ENCODE data around the gene CTNNA3. TPM values are rescaled to one million over a fixed set of nuclear protein-coding genes. Genes with fewer than 3 reads are reported as not detected.
"Not testable (repeated sequence)": the region's sequence is repeated elsewhere in the genome, so short reads cannot be mapped to it uniquely, and the experiment has no call there.

The CTNNA3 gene
- total and polyA plus RNA-seq, 7 donors, result under 0.01 to 4.6 (median 2.4) TPM; not detected in 1

- no peak for DNase-seq
- no peaks in the 10 kb centered on the region for H3K27me3 ChIP-seq
- H3K9me3 ChIP-seq, result peaks cover 0 to 4% (median 2%) of the 10 kb centered on the region in 4 donors
- intact Hi-C loops (cut with DNase I), result no loop called here
- TF ChIP-seq CTCF (IDR thresholded peaks at IDR 0.05), result no peak
- no peak for TF ChIP-seq POLR2AphosphoS5 (IDR thresholded peaks at IDR 0.05)
- no peak for TF ChIP-seq EP300 (IDR thresholded peaks at IDR 0.05)
- TF ChIP-seq POLR2A (IDR thresholded peaks at IDR 0.05), result no peak
- no peak overlapping the region for H3K4me3 ChIP-seq
- no peak overlapping the region for H3K27ac ChIP-seq
- 85 to 86% methylated on average over 2 of the region's 2 CpGs for WGBS, 2 donors
- no peaks in the 10 kb centered on the region for H3K4me1 ChIP-seq
- H3K36me3 ChIP-seq, result no peaks in the 10 kb centered on the region
Observed at GRCh38 chr10:67587771-67588170, 108.2 kb downstream of the CTNNA3 start.

- 68 to 85% methylated on average over 1 of the region's 1 CpG for WGBS, 2 donors
- intact Hi-C loops (cut with DNase I), result no loop called here
- H3K4me1 ChIP-seq, result peaks cover 0 to 6% (median 0%) of the 10 kb centered on the region in 4 donors
Observed at GRCh38 chr10:67575532-67575931, 120.5 kb downstream of the CTNNA3 start.

GRCh38 chr10:67573484-67573883, 122.5 kb downstream of the CTNNA3 start:
- Histone ChIP-seq H3K36me3 (no peaks in the 10 kb centered on the region), H3K9me3 (no peaks in the 10 kb centered on the region), H3K4me3 (no peak overlapping the region), H3K27ac (no peak overlapping the region), H3K27me3 (no peaks in the 10 kb centered on the region), H3K4me1 (peaks cover 0 to 6% (median 0%) of the 10 kb centered on the region in 4 donors)
- 83 to 91% methylated on average over 1 of the region's 1 CpG for WGBS, 2 donors
- TF ChIP-seq POLR2A (IDR thresholded peaks at IDR 0.05) (no peak), CTCF (IDR thresholded peaks at IDR 0.05) (no peak), EP300 (IDR thresholded peaks at IDR 0.05) (no peak), POLR2AphosphoS5 (IDR thresholded peaks at IDR 0.05) (no peak)
- DNase-seq, result no peak
- intact Hi-C loops (cut with DNase I), result no loop called here

More at GRCh38 chr10:67575532-67575931, 120.5 kb downstream of the CTNNA3 start:
- no peaks in the 10 kb centered on the region for H3K36me3 ChIP-seq
- H3K27me3 ChIP-seq, result no peaks in the 10 kb centered on the region
- H3K9me3 ChIP-seq, result no peaks in the 10 kb centered on the region
- H3K4me3 ChIP-seq, result no peak overlapping the region
- DNase-seq, result no peak
- no peak overlapping the region for H3K27ac ChIP-seq
- no peak for TF ChIP-seq POLR2AphosphoS5 (IDR thresholded peaks at IDR 0.05)

GRCh38 chr10:67571503-67571902, 124.5 kb downstream of the CTNNA3 start:
- intact Hi-C loops (cut with DNase I), result no loop called here
- no peaks in the 10 kb centered on the region for H3K27me3 ChIP-seq
- TF ChIP-seq POLR2A (IDR thresholded peaks at IDR 0.05) (no peak), POLR2AphosphoS5 (IDR thresholded peaks at IDR 0.05) (no peak), CTCF (IDR thresholded peaks at IDR 0.05) (no peak), EP300 (IDR thresholded peaks at IDR 0.05) (no peak)
- no peak for DNase-seq
- no peak overlapping the region for H3K27ac ChIP-seq
- no peak overlapping the region for H3K4me3 ChIP-seq
- H3K9me3 ChIP-seq, result no peaks in the 10 kb centered on the region
- 74 to 86% methylated on average over 5 of the region's 5 CpGs for WGBS, 2 donors
- H3K36me3 ChIP-seq, result no peaks in the 10 kb centered on the region
- H3K4me1 ChIP-seq, result peaks cover 0 to 6% (median 0%) of the 10 kb centered on the region in 4 donors

- WGBS, 2 donors, result 95 to 96% methylated on average over 14 of the region's 14 CpGs
- H3K4me3 ChIP-seq; H3K9me3 ChIP-seq; H3K36me3 ChIP-seq; DNase-seq; H3K27ac ChIP-seq; intact Hi-C loops (cut with DNase I); H3K27me3 ChIP-seq; H3K4me1 ChIP-seq: not testable (repeated sequence)
Observed at GRCh38 chr10:67558311-67558710, 137.7 kb downstream of the CTNNA3 start.

- H3K36me3 ChIP-seq, result no peaks in the 10 kb centered on the region
- 58 to 79% methylated on average over 3 of the region's 3 CpGs for WGBS, 2 donors
- intact Hi-C loops (cut with DNase I), result no loop called here
- H3K4me3 ChIP-seq, result no peak overlapping the region
- no peak for DNase-seq
- H3K9me3 ChIP-seq, result no peaks in the 10 kb centered on the region
- peaks cover 0 to 16% (median 4%) of the 10 kb centered on the region in 4 donors for H3K4me1 ChIP-seq
- TF ChIP-seq POLR2AphosphoS5 (IDR thresholded peaks at IDR 0.05) (no peak), POLR2A (IDR thresholded peaks at IDR 0.05) (no peak), CTCF (IDR thresholded peaks at IDR 0.05) (no peak), EP300 (IDR thresholded peaks at IDR 0.05) (no peak)
- H3K27me3 ChIP-seq, result no peaks in the 10 kb centered on the region
- no peak overlapping the region for H3K27ac ChIP-seq
Observed at GRCh38 chr10:67553254-67553653, 142.7 kb downstream of the CTNNA3 start.
